Measurements from ENCODE around the gene KLK3. TPM values are rescaled to one million over a fixed set of nuclear protein-coding genes. Genes with fewer than 3 reads are reported as not detected.

The KLK3 gene
- total and polyA plus RNA-seq, 2 donors (not counting 1 experiment from before 2014, with no cell fraction given), result not detected

GRCh38 chr19:50814883-50815282 lies 39.8 kb upstream of the KLK3 start:
- intact Hi-C loops (cut with micrococcal nuclease), result loop anchor here (5.0 kb wide), 1 partner anchor 82 kb away; no protein-coding TSS in a partner anchor
- peaks cover 25 to 31% of the 10 kb centered on the region in 2 donors for H3K4me1 ChIP-seq (ENCODE audit: control insufficient read depth in 2 of 2, insufficient read depth in 2 of 2, low read length in 2 of 2)
- ATAC-seq (ENCODE audit: low read depth) (no peak), DNase-seq (no peak)
- Mint-ChIP-seq H3K27me3 (peaks cover 29% of the 10 kb centered on the region), H3K4me1 (peaks cover 33% of the 10 kb centered on the region), H3K9me3 (ENCODE audit: insufficient read depth) (no peaks in the 10 kb centered on the region), H3K4me3 (no peak overlapping the region), H3K27ac (peak overlapping the region; percentile 39)
- CTCF ChIA-PET, result no interaction called here
- no peaks in the 10 kb centered on the region for H3K79me2 ChIP-seq (ENCODE audit: control insufficient read depth, insufficient read depth, low read length)
- peaks cover 0 to 19% (median 0%) of the 10 kb centered on the region in 3 donors for H3K9me3 ChIP-seq (ENCODE audit: control extremely low read depth in 1 of 3, control insufficient read depth in 2 of 3, insufficient read depth in 1 of 3, low read length in 2 of 3)
- peaks cover 0 to 28% (median 2%) of the 10 kb centered on the region in 4 experiments for H3K27me3 ChIP-seq (replicated peaks in 1 of 4; ENCODE audit: control extremely low read depth in 1 of 4, control insufficient read depth in 3 of 4, insufficient read depth in 4 of 4, low read length in 3 of 4)
- H4K20me1 ChIP-seq (ENCODE audit: control insufficient read depth, insufficient read depth, low read length, poor library complexity, severe bottlenecking), result no peaks in the 10 kb centered on the region
- 97% methylated on average over 4 of the region's 5 CpGs for WGBS (ENCODE audit: insufficient coverage)
- H3K4me2 ChIP-seq (replicated peaks; ENCODE audit: low read depth, low read length, poor library complexity, severe bottlenecking), result no peak overlapping the region
- no peak overlapping the region for H3K27ac ChIP-seq (ENCODE audit: low read length in 2 of 2)
- no peak overlapping the region for H3K4me3 ChIP-seq (ENCODE audit: control extremely low read depth in 1 of 5, extremely low read depth in 1 of 5, insufficient read depth in 1 of 5, low read depth in 2 of 5, low read length in 4 of 5)
- POLR2A ChIA-PET, result no interaction called here
- no peak overlapping the region for H3K9ac ChIP-seq (ENCODE audit: low read length)
- TF ChIP-seq EZH2 (IDR thresholded peaks at IDR 0.05; ENCODE audit: borderline replicate concordance, insufficient read depth, low read depth, low read length, poor library complexity, severe bottlenecking), result no peak
- no peak for TF ChIP-seq CTCF (IDR thresholded peaks at IDR 0.05)
- H3K36me3 ChIP-seq (replicated peaks in 1 of 2; ENCODE audit: control extremely low read depth in 1 of 2, control insufficient read depth in 1 of 2, extremely low read depth in 1 of 2, insufficient read depth in 2 of 2, low read length in 1 of 2), result no peaks in the 10 kb centered on the region
- H2AFZ ChIP-seq (ENCODE audit: insufficient read depth, low read depth, low read length, poor library complexity, severe bottlenecking), result no peak overlapping the region

GRCh38 chr19:50815439-50815838 lies 39.3 kb upstream of the KLK3 start:
- ChIA-PET CTCF (no interaction called here), POLR2A (no interaction called here)
- peaks cover 0 to 28% (median 2%) of the 10 kb centered on the region in 4 experiments for H3K27me3 ChIP-seq (replicated peaks in 1 of 4; ENCODE audit: control extremely low read depth in 1 of 4, control insufficient read depth in 3 of 4, insufficient read depth in 4 of 4, low read length in 3 of 4)
- peaks cover 27% of the 10 kb centered on the region for H3K27me3 Mint-ChIP-seq
- H3K36me3 ChIP-seq (replicated peaks in 1 of 2; ENCODE audit: control extremely low read depth in 1 of 2, control insufficient read depth in 1 of 2, extremely low read depth in 1 of 2, insufficient read depth in 2 of 2, low read length in 1 of 2), result no peaks in the 10 kb centered on the region
- intact Hi-C loops (cut with micrococcal nuclease), result loop anchor here (5.0 kb wide), 1 partner anchor 82 kb away; no protein-coding TSS in a partner anchor
- H3K79me2 ChIP-seq (ENCODE audit: control insufficient read depth, insufficient read depth, low read length), result no peaks in the 10 kb centered on the region
- ATAC-seq (ENCODE audit: low read depth) (no peak), DNase-seq (no peak)
- H3K27ac ChIP-seq (ENCODE audit: low read length in 2 of 2), result no peak overlapping the region
- no peak overlapping the region for H3K4me3 ChIP-seq (ENCODE audit: control extremely low read depth in 1 of 5, extremely low read depth in 1 of 5, insufficient read depth in 1 of 5, low read depth in 2 of 5, low read length in 4 of 5)
- H3K4me1 Mint-ChIP-seq, result peaks cover 39% of the 10 kb centered on the region
- 100% methylated on average over 1 of the region's 1 CpG for WGBS (ENCODE audit: insufficient coverage)
- no peak overlapping the region for H3K27ac Mint-ChIP-seq
- H3K9me3 ChIP-seq (ENCODE audit: control extremely low read depth in 1 of 3, control insufficient read depth in 2 of 3, insufficient read depth in 1 of 3, low read length in 2 of 3), result peaks cover 0 to 19% (median 0%) of the 10 kb centered on the region in 3 donors
- TF ChIP-seq CTCF (IDR thresholded peaks at IDR 0.05) (no peak), EZH2 (IDR thresholded peaks at IDR 0.05; ENCODE audit: borderline replicate concordance, insufficient read depth, low read depth, low read length, poor library complexity, severe bottlenecking) (no peak)
- peaks cover 30 to 36% of the 10 kb centered on the region in 2 donors for H3K4me1 ChIP-seq (ENCODE audit: control insufficient read depth in 2 of 2, insufficient read depth in 2 of 2, low read length in 2 of 2)
- H2AFZ ChIP-seq (ENCODE audit: insufficient read depth, low read depth, low read length, poor library complexity, severe bottlenecking), result no peak overlapping the region
- no peak overlapping the region for H3K9ac ChIP-seq (ENCODE audit: low read length)
- H4K20me1 ChIP-seq (ENCODE audit: control insufficient read depth, insufficient read depth, low read length, poor library complexity, severe bottlenecking), result no peaks in the 10 kb centered on the region
- H3K4me2 ChIP-seq (replicated peaks; ENCODE audit: low read depth, low read length, poor library complexity, severe bottlenecking), result no peak overlapping the region
- H3K4me3 Mint-ChIP-seq, result no peak overlapping the region
- no peaks in the 10 kb centered on the region for H3K9me3 Mint-ChIP-seq (ENCODE audit: insufficient read depth)
